Measurements from ENCODE around the gene ATP6V0E2. TPM values are rescaled to one million over a fixed set of nuclear protein-coding genes. Genes with fewer than 3 reads are reported as not detected.
"Not testable (repeated sequence)": the region's sequence is repeated elsewhere in the genome, so short reads cannot be mapped to it uniquely, and the experiment has no call there.

Gene ATP6V0E2
- total and polyA plus RNA-seq, 4 donors = 8.6 to 34.8 (median 24.5) TPM

- H3K9me3 ChIP-seq (ENCODE audit: control insufficient read depth in 4 of 4, insufficient read depth in 3 of 4, low read length in 3 of 4); H3K4me1 ChIP-seq (ENCODE audit: control insufficient read depth in 5 of 5, insufficient read depth in 5 of 5, low read length in 5 of 5); H3K27me3 ChIP-seq (ENCODE audit: control insufficient read depth in 3 of 3, insufficient read depth in 3 of 3, low read length in 2 of 3); ATAC-seq (ENCODE audit: insufficient read depth, low FRiP score); H3K9ac ChIP-seq (ENCODE audit: insufficient read depth in 1 of 2, low read length in 2 of 2); H3K4me3 ChIP-seq; H3K27ac ChIP-seq (ENCODE audit: low read depth in 1 of 2, low read length in 1 of 2); H3K36me3 ChIP-seq (ENCODE audit: control insufficient read depth in 4 of 4, insufficient read depth in 4 of 4, low read length in 4 of 4): not testable (repeated sequence)
- 74 to 77% methylated on average over 5 to 7 of the region's 9 CpGs for WGBS, 2 donors
- peak in 1 of 3 donors; percentile 10 for DNase-seq
These were observed 36.5 kb downstream of the ATP6V0E2 start for GRCh38 chr7:149910219-149910618.

- not testable (repeated sequence) for H3K4me1 ChIP-seq (ENCODE audit: control insufficient read depth in 5 of 5, insufficient read depth in 5 of 5, low read length in 5 of 5); H3K9me3 ChIP-seq (ENCODE audit: control insufficient read depth in 4 of 4, insufficient read depth in 3 of 4, low read length in 3 of 4); H3K4me3 ChIP-seq; H3K36me3 ChIP-seq (ENCODE audit: control insufficient read depth in 4 of 4, insufficient read depth in 4 of 4, low read length in 4 of 4); ATAC-seq (ENCODE audit: insufficient read depth, low FRiP score); H3K27ac ChIP-seq (ENCODE audit: low read depth in 1 of 2, low read length in 1 of 2); H3K27me3 ChIP-seq (ENCODE audit: control insufficient read depth in 3 of 3, insufficient read depth in 3 of 3, low read length in 2 of 3); H3K9ac ChIP-seq (ENCODE audit: insufficient read depth in 1 of 2, low read length in 2 of 2)
- 67 to 91% methylated on average over 1 to 2 of the region's 4 CpGs for WGBS, 2 donors
- DNase-seq = peak in 2 of 3 donors; percentile 3 to 12
These were observed 38.4 kb downstream of the ATP6V0E2 start for GRCh38 chr7:149912126-149912525.

DNA sequence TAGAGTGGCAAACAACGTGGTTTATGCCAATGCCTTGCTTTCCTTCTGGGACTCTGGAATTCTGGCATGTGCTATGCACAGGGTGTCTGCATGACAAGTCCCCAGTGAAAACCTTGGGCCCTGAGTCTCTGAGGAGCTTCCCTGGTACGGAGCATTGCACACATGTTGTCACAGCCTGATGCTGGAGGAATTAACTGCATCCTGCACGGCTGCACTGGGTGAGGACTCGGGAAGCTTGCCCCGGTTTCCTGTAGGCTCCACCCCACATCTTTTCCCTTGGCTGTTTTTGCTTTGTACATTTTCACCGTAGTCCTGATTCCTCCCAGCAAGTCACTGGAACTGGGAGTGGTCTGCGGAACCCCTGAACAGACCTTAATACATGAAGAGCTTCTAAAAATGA is 52.6 kb downstream of the ATP6V0E2 start:
- not testable (repeated sequence) for DNase-seq; ATAC-seq (ENCODE audit: insufficient read depth, low FRiP score); H3K9me3 ChIP-seq (ENCODE audit: control insufficient read depth in 4 of 4, insufficient read depth in 3 of 4, low read length in 3 of 4); H3K36me3 ChIP-seq (ENCODE audit: control insufficient read depth in 4 of 4, insufficient read depth in 4 of 4, low read length in 4 of 4); H3K9ac ChIP-seq (ENCODE audit: insufficient read depth in 1 of 2, low read length in 2 of 2); H3K4me3 ChIP-seq; H3K4me1 ChIP-seq (ENCODE audit: control insufficient read depth in 5 of 5, insufficient read depth in 5 of 5, low read length in 5 of 5); H3K27me3 ChIP-seq (ENCODE audit: control insufficient read depth in 3 of 3, insufficient read depth in 3 of 3, low read length in 2 of 3); H3K27ac ChIP-seq (ENCODE audit: low read depth in 1 of 2, low read length in 1 of 2)
- 57 to 74% methylated on average over 7 of the region's 7 CpGs for WGBS, 2 donors

Small RNA genes within 50 kb of the gene (small RNA-seq; reads per million reads assigned to genes)
- gene AC093458.1 (ENCODE audit: low replicate concordance) = not detected

Other genes with a start within 250 kb of the ATP6V0E2 start
- 10 to 100 TPM in 1 of 2 donors, 1 to 10 TPM in 1; 9.8 to 27.2 TPM for gene ZNF467, start 100.4 kb upstream of the ATP6V0E2 start, total RNA-seq
- gene ZNF467, start 100.4 kb upstream of the ATP6V0E2 start, polyA plus RNA-seq = 10 to 100 TPM; 11.2 to 18.6 TPM
- gene ZNF862, start 35.6 kb upstream of the ATP6V0E2 start, total RNA-seq = 10 to 100 TPM; 14.1 to 22.1 TPM
- 1 to 10 TPM; 5.2 to 5.9 TPM for gene ZNF862, start 35.6 kb upstream of the ATP6V0E2 start, polyA plus RNA-seq

All from lung (tissue), 11 donors.